Right lobe of liver (tissue), 4 donors: ENCODE results near the gene RUVBL1.

Experiments
- POLR2A ChIP-seq: fragments of 450-650 bp; IDR thresholded peaks from one replicate; pipeline ENCODE4 v1.6.1; 2017; ENCODE audit warnings: antibody characterized with exemption, mild to moderate bottlenecking
- TF ChIP-seq, protein P1 (sequence below), 4 donors: fragments of 200-600 bp in 3 of 4; fragments of 450-650 bp in 1 of 4; IDR thresholded peaks; one replicate each; pipeline versions ENCODE4 v1.5.1 to v1.8.0; 2016 to 2022; ENCODE audit warnings: antibody characterized with exemption in 4 of 4, mild to moderate bottlenecking in 2 of 4
- donor health status: DM: no; HTN: no; CAD: no.
- donor health status: DM: no; HTN: no; CAD: no.
- donor health status: DM: no; HTN: yes; CAD: no.

- TF ChIP-seq, protein P1, sequence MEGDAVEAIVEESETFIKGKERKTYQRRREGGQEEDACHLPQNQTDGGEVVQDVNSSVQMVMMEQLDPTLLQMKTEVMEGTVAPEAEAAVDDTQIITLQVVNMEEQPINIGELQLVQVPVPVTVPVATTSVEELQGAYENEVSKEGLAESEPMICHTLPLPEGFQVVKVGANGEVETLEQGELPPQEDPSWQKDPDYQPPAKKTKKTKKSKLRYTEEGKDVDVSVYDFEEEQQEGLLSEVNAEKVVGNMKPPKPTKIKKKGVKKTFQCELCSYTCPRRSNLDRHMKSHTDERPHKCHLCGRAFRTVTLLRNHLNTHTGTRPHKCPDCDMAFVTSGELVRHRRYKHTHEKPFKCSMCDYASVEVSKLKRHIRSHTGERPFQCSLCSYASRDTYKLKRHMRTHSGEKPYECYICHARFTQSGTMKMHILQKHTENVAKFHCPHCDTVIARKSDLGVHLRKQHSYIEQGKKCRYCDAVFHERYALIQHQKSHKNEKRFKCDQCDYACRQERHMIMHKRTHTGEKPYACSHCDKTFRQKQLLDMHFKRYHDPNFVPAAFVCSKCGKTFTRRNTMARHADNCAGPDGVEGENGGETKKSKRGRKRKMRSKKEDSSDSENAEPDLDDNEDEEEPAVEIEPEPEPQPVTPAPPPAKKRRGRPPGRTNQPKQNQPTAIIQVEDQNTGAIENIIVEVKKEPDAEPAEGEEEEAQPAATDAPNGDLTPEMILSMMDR (IDR thresholded peaks at IDR 0.05): no peak
- no peak for TF ChIP-seq POLR2A
Measured at GRCh38 chr3:128100161-128100560, 23.5 kb downstream of the RUVBL1 start.
